Neutrophil (primary cell): ENCODE results near the gene CEMIP.
"Not testable (repeated sequence)": the region's sequence is repeated elsewhere in the genome, so short reads cannot be mapped to it uniquely, and the experiment has no call there.

ENCODE experiments used
- H3K27ac ChIP-seq: fragments of 200-600 bp; sonication (generic); 2 replicates; pipeline ENCODE4 v1.5.1; 2016; ENCODE audit warnings: mild to moderate bottlenecking, moderate library complexity
- H3K27me3 ChIP-seq: fragments of 200-600 bp; sonication (generic); 2 replicates; pipeline ENCODE4 v1.6.0; 2016; ENCODE audit warnings: mild to moderate bottlenecking
- H3K36me3 ChIP-seq: fragments of 200-600 bp; sonication (generic); 2 replicates; pipeline ENCODE4 v1.5.1; 2017
- H3K4me1 ChIP-seq, 2 experiments: fragments of 200-600 bp in 1 of 2; sonication (generic) in 1 of 2; 1 replicate in 1 of 2; 2 replicates in 1 of 2; pipeline versions ENCODE4 v1.5.1 to v1.6.1; 2013 to 2016; ENCODE audit warnings: low read depth in 1 of 2, low read length in 1 of 2, mild to moderate bottlenecking in 1 of 2, moderate library complexity in 1 of 2; ENCODE audit not compliant: control insufficient read depth in 1 of 2, insufficient read depth in 1 of 2
- H3K4me3 ChIP-seq, 2 experiments: fragments of 200-600 bp in 1 of 2; sonication (generic) in 1 of 2; 1 replicate in 1 of 2; 2 replicates in 1 of 2; pipeline ENCODE4 v1.5.1; 2013 to 2016; ENCODE audit warnings: low read depth in 1 of 2, low read length in 1 of 2, mild to moderate bottlenecking in 1 of 2, moderate library complexity in 1 of 2
- H3K9me3 ChIP-seq: fragments of 200-600 bp; sonication (generic); 2 replicates; pipeline ENCODE4 v1.5.1; 2016
- CTCF ChIP-seq: fragments of 200-600 bp; sonication (generic); IDR thresholded peaks from 2 replicates; pipeline ENCODE4 v1.5.1; 2016; ENCODE audit warnings: antibody characterized with exemption

CEMIP gene

GRCh38 chr15:80957976-80958375 is 178.8 kb downstream of the CEMIP start:
- Histone ChIP-seq H3K4me1 (no peaks in the 10 kb centered on the region), H3K9me3 (no peaks in the 10 kb centered on the region), H3K27ac (no peak overlapping the region), H3K4me3 (no peak overlapping the region), H3K36me3 (peaks cover 36% of the 10 kb centered on the region), H3K27me3 (no peaks in the 10 kb centered on the region)
- TF ChIP-seq CTCF: no peak

DNA sequence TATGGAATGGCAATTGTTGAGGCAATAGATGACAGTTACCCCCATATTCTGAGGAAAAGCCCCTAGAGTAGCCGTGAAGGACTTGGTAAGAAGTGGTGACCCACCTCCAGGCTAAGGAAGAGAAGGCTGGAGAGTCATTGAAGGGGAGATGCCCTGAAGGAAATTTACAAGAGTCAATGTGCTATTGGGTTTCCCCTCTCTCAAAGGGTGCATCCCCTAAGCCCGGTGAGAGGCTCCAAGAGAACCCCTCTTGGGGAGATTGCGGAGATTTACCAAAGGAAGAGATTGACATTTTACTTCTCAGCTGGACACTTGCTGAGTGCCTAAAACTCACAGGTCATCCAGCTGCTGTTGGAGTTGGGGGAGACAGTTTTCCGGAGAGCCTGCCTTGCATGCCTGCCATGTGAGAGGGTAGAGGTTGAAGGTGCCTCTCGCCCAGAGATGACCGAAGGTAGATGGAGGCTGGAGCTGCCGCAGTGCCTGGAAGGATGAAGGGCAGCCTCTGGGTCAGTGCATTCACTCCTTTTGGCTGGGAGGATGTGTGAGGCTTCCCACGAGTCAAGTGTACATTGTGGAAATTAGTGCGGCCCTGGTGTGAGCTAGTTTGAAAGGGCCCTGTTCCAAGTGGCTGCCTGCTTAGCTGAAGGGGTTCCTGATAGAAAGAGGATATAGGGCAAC is 179.8 kb downstream of the CEMIP start:
- no peaks in the 10 kb centered on the region for H3K9me3 ChIP-seq
- H3K36me3 ChIP-seq: peaks cover 28% of the 10 kb centered on the region
- no peak for TF ChIP-seq CTCF
- H3K4me3 ChIP-seq: no peak overlapping the region
- no peaks in the 10 kb centered on the region for H3K4me1 ChIP-seq
- H3K27ac ChIP-seq: no peak overlapping the region
- H3K27me3 ChIP-seq: no peaks in the 10 kb centered on the region

- not testable (repeated sequence) for H3K27ac ChIP-seq
These were observed 186.3 kb downstream of the CEMIP start for GRCh38 chr15:80965454-80965853.

DNA sequence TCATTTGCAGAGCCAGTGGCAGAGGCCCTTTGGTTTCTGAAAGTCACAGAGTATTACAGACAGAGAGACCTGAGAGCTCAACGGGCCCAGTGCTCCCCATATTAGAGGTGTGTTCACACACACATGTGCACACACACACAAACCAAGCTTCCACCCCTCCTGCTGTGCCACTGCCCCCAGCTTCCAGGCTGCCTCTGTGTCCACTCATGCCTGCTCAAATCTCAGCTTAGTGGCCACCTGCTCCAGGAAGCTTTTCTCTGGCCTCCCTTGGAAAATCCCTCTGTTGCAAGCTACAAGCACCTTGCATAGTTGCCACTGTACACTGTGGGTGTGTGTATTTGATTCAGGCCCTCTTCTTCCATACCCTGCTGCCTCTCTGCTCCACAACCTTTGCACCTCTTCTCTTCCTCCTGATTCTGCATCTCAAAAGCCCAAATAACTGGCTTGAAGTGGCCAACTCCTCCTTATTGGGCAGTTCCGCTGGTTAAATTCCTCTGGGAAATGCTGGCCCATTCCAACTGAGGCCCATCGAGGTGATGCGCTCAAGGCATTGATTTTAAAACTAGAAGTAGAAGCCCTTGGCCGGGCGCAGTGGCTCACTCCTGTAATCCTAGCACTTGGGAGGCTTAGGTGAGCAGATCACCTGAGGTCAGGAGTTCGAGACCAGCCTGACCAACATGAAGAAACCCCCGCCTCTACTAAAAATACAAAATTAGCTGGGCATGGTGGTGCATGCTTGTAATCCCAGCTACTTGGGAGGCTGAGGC is 187.4 kb downstream of the CEMIP start:
- Histone ChIP-seq H3K27me3 (no peaks in the 10 kb centered on the region), H3K4me1 (no peaks in the 10 kb centered on the region), H3K4me3 (no peak overlapping the region), H3K36me3 (peaks cover 28% of the 10 kb centered on the region), H3K9me3 (no peaks in the 10 kb centered on the region), H3K27ac (no peak overlapping the region)
- no peak for TF ChIP-seq CTCF

More at GRCh38 chr15:80965454-80965853, 186.3 kb downstream of the CEMIP start:
- H3K27me3 ChIP-seq, H3K4me3 ChIP-seq, H3K4me1 ChIP-seq, H3K9me3 ChIP-seq: not testable (repeated sequence)
- H3K36me3 ChIP-seq: peaks cover 28% of the 10 kb centered on the region

- Histone ChIP-seq H3K27me3 (no peaks in the 10 kb centered on the region), H3K36me3 (peaks cover 33% of the 10 kb centered on the region), H3K4me3 (no peak overlapping the region), H3K4me1 (no peaks in the 10 kb centered on the region), H3K9me3 (no peaks in the 10 kb centered on the region), H3K27ac (no peak overlapping the region)
- no peak for TF ChIP-seq CTCF
These were observed 188.3 kb downstream of the CEMIP start for GRCh38 chr15:80967451-80967850.

GRCh38 chr15:80967991-80968510 is 188.9 kb downstream of the CEMIP start:
- H3K4me1 ChIP-seq: no peaks in the 10 kb centered on the region
- no peak overlapping the region for H3K4me3 ChIP-seq
- H3K9me3 ChIP-seq: no peaks in the 10 kb centered on the region
- H3K36me3 ChIP-seq: peaks cover 37% of the 10 kb centered on the region
- H3K27ac ChIP-seq: no peak overlapping the region
- H3K27me3 ChIP-seq: no peaks in the 10 kb centered on the region
- TF ChIP-seq CTCF: no peak
